NOMO-1 (cell line): ENCODE measurements around the gene WIPF3.

ENCODE experiments used
- DNase-seq, 2 experiments: peaks; one replicate each; lab custom pipeline; 2025; ENCODE audit not compliant: unreplicated experiment in 2 of 2; lab: John Stamatoyannopoulos, UW

Gene WIPF3, protein sequence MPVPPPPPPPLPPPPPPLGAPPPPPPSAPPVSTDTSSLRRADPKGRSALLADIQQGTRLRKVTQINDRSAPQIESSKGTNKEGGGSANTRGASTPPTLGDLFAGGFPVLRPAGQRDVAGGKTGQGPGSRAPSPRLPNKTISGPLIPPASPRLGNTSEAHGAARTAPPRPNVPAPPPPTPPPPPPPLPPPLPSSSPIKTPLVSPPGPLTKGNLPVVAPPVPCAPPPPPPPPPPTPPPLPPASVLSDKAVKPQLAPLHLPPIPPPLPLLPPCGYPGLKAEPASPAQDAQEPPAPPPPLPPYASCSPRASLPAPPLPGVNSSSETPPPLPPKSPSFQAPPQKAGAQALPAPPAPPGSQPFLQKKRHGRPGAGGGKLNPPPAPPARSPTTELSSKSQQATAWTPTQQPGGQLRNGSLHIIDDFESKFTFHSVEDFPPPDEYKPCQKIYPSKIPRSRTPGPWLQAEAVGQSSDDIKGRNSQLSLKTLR

DNA sequence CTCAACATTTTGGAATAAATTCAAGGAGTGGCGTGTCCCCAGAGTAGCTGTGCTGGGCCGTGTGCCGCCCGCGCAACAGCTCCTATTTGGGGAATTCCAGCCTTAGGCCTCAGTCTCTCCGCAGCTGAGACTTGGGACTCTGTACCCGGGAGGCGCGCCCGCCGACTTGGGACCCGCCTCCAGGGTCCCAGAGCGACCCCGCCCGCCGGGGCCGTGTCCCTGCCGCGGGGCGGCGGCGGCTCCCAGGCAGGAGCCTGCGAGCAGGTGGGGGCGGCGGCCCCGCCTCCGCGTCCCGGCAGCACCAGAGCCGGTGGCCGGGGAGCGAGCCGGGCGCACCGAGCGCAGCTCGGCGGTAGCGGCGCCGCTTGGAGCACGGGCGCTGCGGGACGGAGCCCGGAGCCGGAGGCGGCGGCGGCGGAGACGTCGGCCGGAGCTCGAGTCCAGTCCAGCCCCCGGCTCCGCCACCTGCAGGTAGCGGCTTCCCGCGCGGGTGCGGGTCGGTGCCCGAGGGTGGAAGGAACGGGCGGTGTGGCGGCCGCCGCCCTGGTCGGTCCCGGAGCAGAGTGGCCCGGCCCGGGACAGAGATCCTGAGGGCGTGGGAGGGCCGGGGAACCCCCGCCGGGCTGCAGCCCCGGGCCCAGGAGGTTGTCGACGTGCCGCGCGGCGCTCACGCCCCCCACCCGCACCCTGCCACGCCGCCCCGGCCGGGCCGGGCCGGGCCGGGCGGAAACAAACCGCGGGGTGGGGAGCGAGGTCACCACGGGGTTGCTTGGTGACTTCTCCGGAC is at the start of gene WIPF3:
WIPF3 (plus strand) TSS at position 301 of the 787 bp plus-strand sequence. CDS start 28,217 bp downstream, outside the sequence.
- no peak for DNase-seq

GRCh38 chr7:29763266-29763665 is 43.0 kb upstream of the WIPF3 start:
- DNase-seq: no peak

DNA sequence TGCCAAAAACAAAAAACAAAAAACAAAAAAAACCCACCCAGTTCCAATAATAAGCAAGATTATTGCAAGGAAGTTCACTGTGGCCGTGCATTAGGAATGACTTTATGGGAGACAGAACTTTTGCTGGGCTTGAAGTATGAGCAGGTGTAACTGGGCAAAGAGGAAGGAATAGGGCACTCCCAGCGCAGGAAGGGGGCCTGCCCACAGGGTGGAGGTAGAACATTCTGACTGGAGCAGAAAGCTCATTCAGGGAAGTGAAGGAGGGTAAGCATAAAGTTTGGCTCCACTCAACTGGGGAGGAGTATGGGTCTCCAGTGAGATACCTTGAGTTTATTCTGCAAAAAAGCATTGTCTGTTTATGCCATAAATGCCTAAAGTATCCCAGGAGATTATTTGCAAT is 42.1 kb upstream of the WIPF3 start:
- DNase-seq: no peak

GRCh38 chr7:29765490-29765889 is 40.8 kb upstream of the WIPF3 start:
- DNase-seq: no peak

- no peak for DNase-seq
These were observed 35.9 kb upstream of the WIPF3 start for GRCh38 chr7:29770371-29770770.

GRCh38 chr7:29771081-29771816 is 35.1 kb upstream of the WIPF3 start:
- no peak for DNase-seq

- peak in 1 of 2 experiments; percentile 0 for DNase-seq
These were observed 27.3 kb upstream of the WIPF3 start for GRCh38 chr7:29779017-29779416.

GRCh38 chr7:29780346-29780745 is 26.0 kb upstream of the WIPF3 start:
- DNase-seq: no peak

- DNase-seq: no peak
These were observed 22.6 kb upstream of the WIPF3 start for GRCh38 chr7:29783671-29784070.

GRCh38 chr7:29793507-29793906 is 12.8 kb upstream of the WIPF3 start:
- no peak for DNase-seq

GRCh38 chr7:29794959-29795629 is 11.2 kb upstream of the WIPF3 start:
- no peak for DNase-seq

DNA sequence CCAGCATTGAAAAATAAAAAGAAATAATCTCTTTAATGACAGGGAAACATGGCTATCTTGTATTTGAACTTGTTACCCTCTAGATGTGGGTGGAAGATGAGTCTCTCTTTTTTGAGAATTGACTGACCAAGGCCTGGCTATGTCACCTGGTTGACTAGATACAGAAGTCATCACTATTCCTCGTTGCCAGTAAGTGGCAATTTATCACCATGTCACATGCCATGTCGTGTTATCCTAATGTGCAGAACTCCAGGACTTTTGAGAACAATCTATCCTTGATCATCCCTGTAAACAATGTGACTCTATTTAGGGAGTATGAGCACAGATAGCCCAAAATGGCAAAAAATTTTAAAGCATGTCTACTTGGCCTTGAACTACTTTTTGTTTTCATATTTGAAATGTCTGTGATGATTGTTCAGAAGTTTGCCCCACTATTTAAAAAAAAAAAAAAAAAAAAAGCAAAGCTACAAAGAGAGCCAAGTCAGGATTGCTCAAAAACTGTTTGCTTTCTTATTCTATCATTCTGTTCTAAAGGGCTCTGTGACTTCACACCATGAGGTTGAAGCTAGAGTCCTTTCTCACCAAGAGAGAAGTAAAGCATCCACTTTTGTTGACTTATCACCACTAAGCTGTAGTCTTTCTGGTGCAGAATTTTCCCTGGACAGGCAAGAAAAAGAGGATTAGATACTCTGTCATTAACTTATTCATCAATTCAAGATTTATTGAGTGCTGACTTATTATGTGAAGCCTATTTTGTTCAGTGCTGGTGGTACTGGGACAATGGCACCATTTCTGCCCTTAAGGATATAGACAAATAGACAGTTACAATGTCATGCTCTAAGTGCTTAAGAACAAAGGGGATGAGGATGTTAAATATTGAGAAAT is 10.4 kb upstream of the WIPF3 start:
- DNase-seq: no peak

DNA sequence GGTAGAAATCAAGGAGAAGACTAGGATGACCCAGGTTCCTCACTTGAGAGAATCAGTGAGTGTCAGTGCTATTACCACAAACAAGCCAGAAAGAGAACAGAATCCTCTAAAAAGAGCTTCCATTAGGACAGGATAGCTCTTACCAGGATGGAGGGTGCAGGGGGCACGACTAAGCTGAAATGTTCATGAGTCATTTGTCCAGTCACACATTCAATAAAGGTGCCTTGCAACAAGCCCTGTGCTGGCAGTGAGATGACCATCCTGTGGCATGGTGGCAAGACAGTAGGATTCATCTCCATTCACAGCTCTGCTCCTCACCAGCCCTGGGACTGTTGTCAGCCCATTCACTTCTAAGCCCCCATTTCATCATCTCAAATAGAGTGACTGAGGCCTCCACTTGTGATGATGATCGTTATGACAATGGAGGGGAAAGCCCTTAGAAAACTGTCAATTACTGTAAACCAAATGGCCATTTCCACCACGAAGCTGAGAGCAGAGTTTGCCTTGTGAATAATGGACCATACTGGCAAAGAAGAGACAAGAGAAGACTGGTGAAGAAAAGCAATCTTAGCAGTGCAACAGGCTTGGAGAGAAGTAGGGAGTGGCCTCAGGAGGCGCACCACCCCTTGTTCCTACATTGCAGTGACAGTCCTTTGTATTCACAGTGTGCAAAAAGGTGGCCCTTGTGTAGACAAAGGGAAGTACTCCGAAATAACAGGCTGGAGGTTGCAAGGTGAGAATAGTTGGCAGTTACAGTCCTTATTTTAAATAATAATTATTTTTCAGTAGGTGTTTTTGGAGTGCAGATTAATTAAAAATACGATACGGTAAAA is 9.0 kb upstream of the WIPF3 start:
- DNase-seq: no peak

DNA sequence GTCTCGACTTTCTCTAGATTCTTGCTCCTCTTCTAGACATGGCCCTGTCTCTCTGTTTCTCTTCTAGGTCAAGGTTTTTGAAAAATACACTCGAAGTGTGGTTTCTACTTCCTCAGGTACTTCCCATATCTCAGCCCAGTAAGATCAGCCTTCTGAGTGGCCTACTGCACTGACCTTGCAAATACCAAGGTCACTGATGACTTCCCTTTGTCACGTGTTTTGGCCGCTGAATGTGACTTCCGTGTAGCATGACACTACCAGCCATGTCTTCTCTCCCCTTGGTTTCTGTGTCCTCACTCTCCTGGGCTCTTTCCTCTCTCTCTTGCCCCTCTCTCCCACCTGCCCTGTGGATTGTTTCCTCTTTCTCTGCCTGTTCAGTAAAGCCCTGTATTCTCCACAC is 7.9 kb upstream of the WIPF3 start:
- DNase-seq: peak in 1 of 2 experiments; percentile 13

GRCh38 chr7:29801929-29802328 is 4.4 kb upstream of the WIPF3 start:
- DNase-seq: no peak

GRCh38 chr7:29805031-29805430 is 1.3 kb upstream of the WIPF3 start:
- no peak for DNase-seq

GRCh38 chr7:29805886-29806207 is 461 bp upstream of the WIPF3 start:
- no peak for DNase-seq

- DNase-seq: no peak
These were observed 910 bp downstream of the WIPF3 start for GRCh38 chr7:29806995-29807841.
